GM13976 (cell line): ENCODE results near the gene COLEC12.

Source experiments
- DNase-seq: peaks from one replicate; pipeline ENCODE4 v3.0.0; 2012; ENCODE audit warnings: low spot score
- CTCF ChIP-seq: IDR thresholded peaks from 2 replicates; pipeline ENCODE4 v1.5.1; 2012; ENCODE audit warnings: borderline replicate concordance, mild to moderate bottlenecking; ENCODE audit not compliant: insufficient read depth; ENCODE audit errors: extremely low read depth, missing control alignments, control extremely low read depth
- in situ Hi-C: fragments of 300-500 bp; cut with MboI; formaldehyde crosslinking; loops from one replicate; pipeline ENCODE4 v1.12.0; 2022; ENCODE audit warnings: low sequenced_read_pairs, mixed read lengths, inconsistent platforms; ENCODE audit not compliant: unreplicated experiment

The COLEC12 gene

GRCh38 chr18:395456-396250, 104.8 kb downstream of the COLEC12 start:
- no peak for TF ChIP-seq CTCF
- DNase-seq = no peak
- in situ Hi-C loops = no loop called here

DNA sequence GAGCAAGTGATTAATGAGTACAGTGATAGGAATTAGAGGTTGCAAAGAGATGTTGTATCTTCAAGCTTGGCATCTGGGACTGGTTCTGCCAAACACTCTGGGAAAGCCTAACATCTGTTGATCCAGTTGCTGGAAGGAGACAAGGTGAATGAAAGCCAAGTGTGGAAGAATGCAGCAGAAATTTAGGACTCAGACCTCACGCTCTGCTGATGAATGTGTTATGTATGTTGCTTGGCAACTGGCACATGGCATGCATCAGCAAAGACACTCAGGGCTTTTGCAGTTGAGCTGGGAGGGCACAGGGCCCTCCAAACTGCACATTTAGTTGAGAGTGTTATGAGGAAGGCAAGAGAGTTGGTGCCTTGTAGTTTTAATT, 105.5 kb downstream of the COLEC12 start:
- in situ Hi-C loops = no loop called here
- no peak for DNase-seq
- no peak for TF ChIP-seq CTCF

DNA sequence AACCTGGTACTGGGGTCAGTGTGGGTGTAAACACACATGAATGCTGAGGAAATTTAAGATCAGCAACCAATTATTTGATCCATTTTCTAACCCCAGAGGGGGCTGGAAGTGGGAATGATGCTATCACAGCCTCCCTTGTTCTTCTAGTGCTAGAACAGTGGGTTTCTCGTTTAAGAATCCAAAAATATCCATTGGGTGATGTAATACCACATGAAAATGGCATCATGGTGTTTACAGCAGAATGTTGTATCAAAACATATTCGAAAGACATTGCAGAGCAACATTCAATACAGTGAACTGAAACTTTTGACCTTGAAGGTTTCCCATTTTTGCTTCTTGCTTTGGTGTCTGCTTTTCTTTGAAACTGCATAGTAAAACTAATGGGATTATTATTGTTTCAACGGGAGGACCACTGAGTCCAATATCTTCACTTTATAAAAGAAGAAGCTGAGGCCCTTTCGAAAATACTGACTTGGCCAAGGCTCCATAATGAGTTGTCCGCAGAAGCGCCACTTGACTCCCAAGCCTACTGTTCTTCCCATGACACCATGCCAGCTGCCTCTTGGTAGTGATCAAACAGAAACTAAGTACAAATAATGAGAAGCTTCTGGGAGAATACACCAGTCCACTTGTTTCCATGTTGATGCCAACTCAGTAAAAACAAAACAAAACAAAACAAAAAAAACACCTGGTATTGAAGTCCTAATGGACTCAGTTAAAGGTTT, 106.1 kb downstream of the COLEC12 start:
- DNase-seq = no peak
- in situ Hi-C loops = no loop called here
- TF ChIP-seq CTCF = no peak

DNA sequence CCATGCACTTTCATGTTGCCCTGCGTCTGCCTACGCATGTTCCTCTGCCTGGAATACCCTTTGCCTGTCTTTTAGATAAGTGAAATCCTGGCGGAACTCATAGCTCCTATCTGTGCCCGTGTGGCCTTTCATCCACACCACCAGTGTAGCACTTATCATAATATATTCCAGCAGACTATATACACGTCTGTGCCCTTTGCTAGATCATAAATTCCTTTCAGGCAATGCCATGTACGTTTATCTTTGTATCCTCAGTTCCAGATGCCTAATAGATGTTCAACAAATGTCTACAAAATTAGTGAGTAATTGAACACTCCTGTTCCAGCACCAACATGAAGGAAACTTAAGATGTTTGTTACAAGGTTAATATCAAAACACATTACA, 106.9 kb downstream of the COLEC12 start:
- DNase-seq = no peak
- in situ Hi-C loops = no loop called here
- no peak for TF ChIP-seq CTCF

GRCh38 chr18:392928-393573, 107.5 kb downstream of the COLEC12 start:
- TF ChIP-seq CTCF = no peak
- no peak for DNase-seq

GRCh38 chr18:390741-391478, 109.6 kb downstream of the COLEC12 start:
- DNase-seq = no peak
- in situ Hi-C loops = no loop called here
- TF ChIP-seq CTCF = no peak

More at GRCh38 chr18:392928-393573, 107.5 kb downstream of the COLEC12 start:
- in situ Hi-C loops = no loop called here
